HCT116 (cell line): ENCODE results near the gene METTL22. TPM values are rescaled to one million over a fixed set of nuclear protein-coding genes. Genes with fewer than 3 reads are reported as not detected.
A peak's percentile ranks its signal among the peaks of the same experiment; 100 is the strongest.

Experiments used
- ATAC-seq: fragments of 200-7000 bp; cut with Tn5 transposase; 2 replicates; pipeline ENCODE4 v1.9.1; 2020; ENCODE audit warnings: mild to moderate bottlenecking, moderate library complexity
- BruUV-seq: library from RNA; stranded (reverse); fragments of 400-500 nt; replicated peaks from 2 replicates; lab custom pipeline; 2021; lab: Mats Ljungman, UMichigan
- CTCF ChIA-PET: fragments of 300-600 bp; sonication (Branson Sonifier 250); formaldehyde crosslinking; loops from one replicate; lab custom pipeline; 2021; ENCODE audit warnings: antibody characterized with exemption; lab: Charles Lee
- POLR2A ChIA-PET: fragments of 300-600, 350-600 bp; sonication (Branson Sonifier 250); formaldehyde crosslinking; loops from one replicate; lab custom pipeline; 2021; ENCODE audit warnings: antibody characterized with exemption; lab: Charles Lee
- RAD21 ChIA-PET, 2 experiments: fragments of 300-600 bp; sonication (Branson Sonifier 250); formaldehyde crosslinking; loops; one replicate each; lab custom pipeline; 2023; ENCODE audit warnings: low total read pairs in 2 of 2; ENCODE audit not compliant: uncharacterized antibody in 2 of 2, unreplicated experiment in 2 of 2, low non-redundant PET in 1 of 2; lab: Charles Lee
- DNase-seq: peaks from one replicate; pipeline ENCODE4 v3.0.0-alpha.2; 2010; ENCODE audit warnings: low read depth, low spot score
- H2AFZ ChIP-seq: fragments of 200-600 bp; shearing (Covaris generic), sonication (generic); 2 replicates; pipeline ENCODE4 v1.6.1; 2017; ENCODE audit warnings: low read depth, mixed run types, mixed read lengths, antibody characterized with exemption, low read length; ENCODE audit not compliant: poor library complexity, severe bottlenecking
- H3K27ac ChIP-seq: 2 replicates; pipeline ENCODE4 v1.5.1; 2012; ENCODE audit warnings: low read depth, low read length
- H3K27me3 ChIP-seq: fragments of 200-600 bp; sonication (generic); 2 replicates; pipeline ENCODE4 v1.6.1; 2016; ENCODE audit warnings: mixed run types, low read length, mixed read lengths; ENCODE audit not compliant: insufficient read depth
- H3K36me3 ChIP-seq, 2 experiments: fragments of 200-500 bp in 1 of 2; fragments of 200-600 bp in 1 of 2; sonication (Bioruptor generic) in 1 of 2; sonication (generic) in 1 of 2; 2 replicates each; pipeline versions ENCODE4 v1.5.1 to v1.6.1; 2014 to 2016; ENCODE audit warnings: low read length in 2 of 2, inconsistent platforms in 1 of 2, mixed read lengths in 1 of 2, mixed run types in 1 of 2; ENCODE audit not compliant: insufficient read depth in 2 of 2, control insufficient read depth in 1 of 2
- H3K4me1 ChIP-seq, 2 experiments: fragments of 200-600 bp in 1 of 2; sonication (generic) in 1 of 2; 2 replicates each; pipeline versions ENCODE4 v1.5.1 to v1.6.1; 2012 to 2017; ENCODE audit warnings: low read length in 2 of 2, inconsistent platforms in 1 of 2, mild to moderate bottlenecking in 1 of 2, mixed read lengths in 1 of 2, mixed run types in 1 of 2, moderate library complexity in 1 of 2; ENCODE audit not compliant: insufficient read depth in 2 of 2, control insufficient read depth in 1 of 2
- H3K4me2 ChIP-seq: fragments of 200-600 bp; sonication (generic); 2 replicates; pipeline ENCODE4 v1.6.1; 2017; ENCODE audit warnings: mixed run types, low read length, mixed read lengths
- H3K4me3 ChIP-seq, 2 experiments: fragments of 200-600 bp in 1 of 2; sonication (generic) in 1 of 2; replicated peaks in 1 of 2; 2 replicates each; pipeline ENCODE4 v1.5.1; 2011 to 2016; ENCODE audit warnings: low read length in 2 of 2, control low read depth in 1 of 2, low read depth in 1 of 2, mild to moderate bottlenecking in 1 of 2, mixed read lengths in 1 of 2, mixed run types in 1 of 2
- H3K79me2 ChIP-seq: fragments of 200-600 bp; sonication (generic); 2 replicates; pipeline ENCODE4 v1.6.1; 2017; ENCODE audit warnings: mild to moderate bottlenecking, mixed run types, low read length, moderate library complexity, mixed read lengths; ENCODE audit not compliant: insufficient read depth
- H3K9ac ChIP-seq: fragments of 200-600 bp; sonication (generic); 2 replicates; pipeline ENCODE4 v1.6.1; 2016; ENCODE audit warnings: low read length, mixed read lengths
- H3K9me2 ChIP-seq: fragments of 200-600 bp; sonication (generic), shearing (Covaris generic); 2 replicates; pipeline ENCODE4 v1.6.1; 2017; ENCODE audit warnings: mixed run types, mild to moderate bottlenecking, moderate library complexity; ENCODE audit not compliant: insufficient read depth
- H3K9me3 ChIP-seq, 2 experiments: fragments of 200-500 bp in 1 of 2; fragments of 200-600 bp in 1 of 2; sonication (Bioruptor generic) in 1 of 2; sonication (generic) in 1 of 2; 2 replicates each; pipeline ENCODE4 v1.6.1; 2014 to 2017; ENCODE audit warnings: low read length in 2 of 2, mixed read lengths in 2 of 2, inconsistent platforms in 1 of 2, low read depth in 1 of 2, mild to moderate bottlenecking in 1 of 2, mixed run types in 1 of 2, moderate library complexity in 1 of 2; ENCODE audit not compliant: control insufficient read depth in 1 of 2, insufficient read depth in 1 of 2
- H4K20me1 ChIP-seq: fragments of 200-600 bp; sonication (generic), shearing (Covaris generic); 2 replicates; pipeline ENCODE4 v1.6.1; 2017; ENCODE audit warnings: mixed run types, mild to moderate bottlenecking, moderate library complexity; ENCODE audit not compliant: insufficient read depth
- CBX3 ChIP-seq: IDR thresholded peaks from 2 replicates; pipeline ENCODE4 v1.6.1; 2012; ENCODE audit warnings: low read depth
- CTCF ChIP-seq, 3 experiments: fragments of 200-600 bp in 1 of 3; sonication (generic) in 1 of 3; IDR thresholded peaks in 2 of 3; conservative IDR thresholded peaks in 1 of 3; 2 replicates each; pipeline ENCODE4 v1.5.1; 2012 to 2017; ENCODE audit warnings: low read depth in 2 of 3, low read length in 2 of 3, antibody characterized with exemption in 1 of 3, borderline replicate concordance in 1 of 3, control low read depth in 1 of 3, mild to moderate bottlenecking in 1 of 3, mixed read lengths in 1 of 3, mixed run types in 1 of 3, moderate library complexity in 1 of 3; ENCODE audit not compliant: insufficient read depth in 1 of 3
- EGR1 ChIP-seq: IDR thresholded peaks from 2 replicates; pipeline ENCODE4 v1.6.1; 2012; ENCODE audit warnings: low read depth
- ELF1 ChIP-seq: IDR thresholded peaks from 2 replicates; pipeline ENCODE4 v1.6.1; 2012; ENCODE audit warnings: low read depth, borderline replicate concordance
- EZH2 ChIP-seq: fragments of 200-600 bp; sonication (generic); IDR thresholded peaks from 2 replicates; pipeline ENCODE4 v1.6.1; 2017; ENCODE audit warnings: antibody characterized with exemption, mixed run types
- FOSL1 ChIP-seq: IDR thresholded peaks from 2 replicates; pipeline ENCODE4 v1.6.1; 2012; ENCODE audit warnings: low read depth
- JUND ChIP-seq: IDR thresholded peaks from 2 replicates; pipeline ENCODE4 v1.6.1; 2012
- POLR2A ChIP-seq: IDR thresholded peaks from 2 replicates; pipeline ENCODE4 v1.7.0; 2011; ENCODE audit warnings: borderline replicate concordance; ENCODE audit not compliant: insufficient read depth, insufficient read length; ENCODE audit errors: extremely low read depth
- POLR2AphosphoS5 ChIP-seq: IDR thresholded peaks from 2 replicates; pipeline ENCODE4 v1.6.1; 2011; ENCODE audit warnings: mild to moderate bottlenecking, low read depth, low read length, moderate library complexity
- SIN3A ChIP-seq: IDR thresholded peaks from 2 replicates; pipeline ENCODE4 v1.6.1; 2012; ENCODE audit warnings: low read depth
- SP1 ChIP-seq: IDR thresholded peaks from 2 replicates; pipeline ENCODE4 v1.6.1; 2012; ENCODE audit warnings: low read depth
- SRF ChIP-seq: IDR thresholded peaks from 2 replicates; pipeline ENCODE4 v1.6.1; 2012; ENCODE audit warnings: low read depth
- YY1 ChIP-seq: IDR thresholded peaks from 2 replicates; pipeline ENCODE4 v1.6.1; 2011; ENCODE audit warnings: low read length, low read depth, moderate library complexity, mild to moderate bottlenecking; ENCODE audit not compliant: insufficient replicate concordance; ENCODE audit errors: extremely low read depth
- intact Hi-C: fragments of 100-400 bp; cut with micrococcal nuclease; formaldehyde crosslinking; loops from 2 replicates; pipeline ENCODE4 v1.10.0; 2022
- total RNA-seq: library from RNA; stranded (reverse); gene quantifications from one replicate; pipeline ENCODE4 v1.2.1, GENCODE V29; 2021; ENCODE audit not compliant: unreplicated experiment

The METTL22 gene
- total RNA-seq, 1 experiment from 2014 or later = 33.3 TPM

- BruUV-seq = no TSS peak
- Histone ChIP-seq H3K4me1 (no peaks in the 10 kb centered on the region), H3K79me2 (no peaks in the 10 kb centered on the region), H3K4me2 (no peak overlapping the region), H3K9ac (no peak overlapping the region), H4K20me1 (no peaks in the 10 kb centered on the region), H3K36me3 (peaks cover 20 to 35% of the 10 kb centered on the region in 2 experiments; a peak in 3 of 4 replicates), H3K9me3 (no peaks in the 10 kb centered on the region), H3K9me2 (no peaks in the 10 kb centered on the region), H3K4me3 (no peak overlapping the region), H3K27me3 (no peaks in the 10 kb centered on the region), H3K27ac (no peak overlapping the region), H2AFZ (no peak overlapping the region)
- intact Hi-C loops = no loop called here
- POLR2A ChIA-PET = no interaction called here
- RAD21 ChIA-PET = no interaction called here
- CTCF ChIA-PET = no interaction called here
- TF ChIP-seq EZH2 = no peak
- TF ChIP-seq CTCF (IDR thresholded peaks at IDR 0.05 in 2 of 3, conservative IDR thresholded peaks at IDR 0.05 in 1 of 3; ENCODE audit: borderline replicate concordance in 1 of 3, insufficient read depth in 1 of 3, low read depth in 2 of 3, low read length in 2 of 3) = no peak
- no peak for TF ChIP-seq POLR2A
- TF ChIP-seq SP1 = no peak
- TF ChIP-seq JUND = no peak
- no peak for TF ChIP-seq EGR1
- TF ChIP-seq YY1 = no peak
- TF ChIP-seq SRF = no peak
- no peak for TF ChIP-seq CBX3
- no peak for ATAC-seq
- DNase-seq = no peak
Observed at GRCh38 chr16:8647721-8648318, 26.3 kb downstream of the METTL22 start.

- Histone ChIP-seq H4K20me1 (no peaks in the 10 kb centered on the region), H3K9ac (no peak overlapping the region)
- TF ChIP-seq SIN3A = no peak
- no peak for TF ChIP-seq CTCF (IDR thresholded peaks at IDR 0.05 in 2 of 3, conservative IDR thresholded peaks at IDR 0.05 in 1 of 3; ENCODE audit: borderline replicate concordance in 1 of 3, insufficient read depth in 1 of 3, low read depth in 2 of 3, low read length in 2 of 3)
- no peak for TF ChIP-seq JUND
- TF ChIP-seq POLR2AphosphoS5 = peak; percentile 17; the same call in 1 of the 2 replicates
- TF ChIP-seq FOSL1 = no peak
- no peak for TF ChIP-seq CBX3
- no peak for TF ChIP-seq EZH2
- no peak for TF ChIP-seq ELF1
- TF ChIP-seq, all 23 proteins: peak for 1
- CTCF ChIA-PET = no interaction called here
- BruUV-seq = no TSS peak
- no peak for ATAC-seq
- Histone ChIP-seq H3K9me2 (no peaks in the 10 kb centered on the region), H3K4me3 (no peak overlapping the region), H3K9me3 (no peaks in the 10 kb centered on the region), H3K27ac (no peak overlapping the region), H3K79me2 (no peaks in the 10 kb centered on the region), H3K36me3 (peaks cover 15 to 29% of the 10 kb centered on the region in 2 experiments; a peak in 3 of 4 replicates), H3K4me2 (no peak overlapping the region), H3K4me1 (no peaks in the 10 kb centered on the region), H2AFZ (no peak overlapping the region), H3K27me3 (no peaks in the 10 kb centered on the region)
- POLR2A ChIA-PET = no interaction called here
- intact Hi-C loops = no loop called here
- DNase-seq = no peak
- RAD21 ChIA-PET = no interaction called here
Observed at GRCh38 chr16:8648877-8649276, 27.4 kb downstream of the METTL22 start.
